ENCODE data around the gene SLC23A2. TPM values are rescaled to one million over a fixed set of nuclear protein-coding genes. Genes with fewer than 3 reads are reported as not detected.

Gene SLC23A2
- total RNA-seq, 1 experiment from 2014 or later, result 16.3 TPM

- Histone ChIP-seq H4K20me1 (ENCODE audit: insufficient read depth) (no peaks in the 10 kb centered on the region), H3K4me2 (ENCODE audit: low read length) (no peak overlapping the region), H3K9ac (ENCODE audit: low read length) (no peak overlapping the region), H3K4me1 (ENCODE audit: control insufficient read depth in 1 of 2, insufficient read depth in 2 of 2, low read length in 2 of 2) (peaks cover 12 to 32% of the 10 kb centered on the region in 2 experiments), H3K27ac (ENCODE audit: low read depth, low read length) (no peak overlapping the region), H3K4me3 (replicated peaks in 1 of 2; ENCODE audit: low read depth in 1 of 2, low read length in 2 of 2) (no peak overlapping the region), H2AFZ (ENCODE audit: low read depth, low read length, poor library complexity, severe bottlenecking) (no peak overlapping the region), H3K27me3 (ENCODE audit: insufficient read depth, low read length) (no peaks in the 10 kb centered on the region), H3K9me2 (ENCODE audit: insufficient read depth) (no peaks in the 10 kb centered on the region), H3K36me3 (ENCODE audit: control insufficient read depth in 1 of 2, insufficient read depth in 2 of 2, low read length in 2 of 2) (peaks cover 0 to 5% of the 10 kb centered on the region in 2 experiments; a peak in 1 of 4 replicates), H3K9me3 (ENCODE audit: control insufficient read depth in 1 of 2, insufficient read depth in 1 of 2, low read depth in 1 of 2, low read length in 2 of 2) (peaks cover 0 to 4% of the 10 kb centered on the region in 2 experiments; a peak in 2 of 4 replicates), H3K79me2 (ENCODE audit: insufficient read depth, low read length) (peaks cover 37% of the 10 kb centered on the region)
- no TSS peak for BruUV-seq (replicated peaks)
- CTCF ChIA-PET, result interaction anchor here (0.7 to 1.7 kb wide), 2 partner anchors 15 to 235 kb away, joined by 3 read pairs; no protein-coding TSS in a partner anchor
- RAD21 ChIA-PET (ENCODE audit: low non-redundant PET in 1 of 2, low total read pairs in 2 of 2, uncharacterized antibody in 2 of 2, unreplicated experiment in 2 of 2), result no interaction called here
- intact Hi-C loops (cut with micrococcal nuclease), result loop anchor here (5.0 kb wide), 2 partner anchors 145 to 350 kb away; no protein-coding TSS in a partner anchor
- ATAC-seq (no peak), DNase-seq (ENCODE audit: low read depth, low spot score) (no peak)
- POLR2A ChIA-PET, result no interaction called here
- TF ChIP-seq FOSL1 (IDR thresholded peaks at IDR 0.05; ENCODE audit: low read depth) (no peak), CBX3 (IDR thresholded peaks at IDR 0.05; ENCODE audit: low read depth) (no peak), SP1 (IDR thresholded peaks at IDR 0.05; ENCODE audit: low read depth) (no peak), EZH2 (IDR thresholded peaks at IDR 0.05) (no peak), TCF7L2 (IDR thresholded peaks at IDR 0.05; ENCODE audit: borderline replicate concordance, extremely low read depth, insufficient read depth, insufficient read length) (no peak), EGR1 (IDR thresholded peaks at IDR 0.05; ENCODE audit: low read depth) (no peak), JUND (IDR thresholded peaks at IDR 0.05) (no peak), ZNF274 (IDR thresholded peaks at IDR 0.05; ENCODE audit: low read depth, low read length) (no peak), YY1 (IDR thresholded peaks at IDR 0.05; ENCODE audit: extremely low read depth, insufficient replicate concordance, low read depth, low read length) (no peak), SRF (IDR thresholded peaks at IDR 0.05; ENCODE audit: low read depth) (no peak), CEBPB (IDR thresholded peaks at IDR 0.05; ENCODE audit: low read depth) (no peak), ZFX (IDR thresholded peaks at IDR 0.05) (no peak), EZH2phosphoT487 (IDR thresholded peaks at IDR 0.05; ENCODE audit: borderline replicate concordance) (no peak), POLR2AphosphoS5 (IDR thresholded peaks at IDR 0.05; ENCODE audit: low read depth, low read length) (no peak), ELF1 (IDR thresholded peaks at IDR 0.05; ENCODE audit: borderline replicate concordance, low read depth) (no peak), SIN3A (IDR thresholded peaks at IDR 0.05; ENCODE audit: low read depth) (no peak)
- TF ChIP-seq, protein P1, sequence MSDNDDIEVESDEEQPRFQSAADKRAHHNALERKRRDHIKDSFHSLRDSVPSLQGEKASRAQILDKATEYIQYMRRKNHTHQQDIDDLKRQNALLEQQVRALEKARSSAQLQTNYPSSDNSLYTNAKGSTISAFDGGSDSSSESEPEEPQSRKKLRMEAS (IDR thresholded peaks at IDR 0.05), result no peak
- TF ChIP-seq, protein P2, sequence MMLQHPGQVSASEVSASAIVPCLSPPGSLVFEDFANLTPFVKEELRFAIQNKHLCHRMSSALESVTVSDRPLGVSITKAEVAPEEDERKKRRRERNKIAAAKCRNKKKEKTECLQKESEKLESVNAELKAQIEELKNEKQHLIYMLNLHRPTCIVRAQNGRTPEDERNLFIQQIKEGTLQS (IDR thresholded peaks at IDR 0.05), result no peak
- TF ChIP-seq, protein P3, sequence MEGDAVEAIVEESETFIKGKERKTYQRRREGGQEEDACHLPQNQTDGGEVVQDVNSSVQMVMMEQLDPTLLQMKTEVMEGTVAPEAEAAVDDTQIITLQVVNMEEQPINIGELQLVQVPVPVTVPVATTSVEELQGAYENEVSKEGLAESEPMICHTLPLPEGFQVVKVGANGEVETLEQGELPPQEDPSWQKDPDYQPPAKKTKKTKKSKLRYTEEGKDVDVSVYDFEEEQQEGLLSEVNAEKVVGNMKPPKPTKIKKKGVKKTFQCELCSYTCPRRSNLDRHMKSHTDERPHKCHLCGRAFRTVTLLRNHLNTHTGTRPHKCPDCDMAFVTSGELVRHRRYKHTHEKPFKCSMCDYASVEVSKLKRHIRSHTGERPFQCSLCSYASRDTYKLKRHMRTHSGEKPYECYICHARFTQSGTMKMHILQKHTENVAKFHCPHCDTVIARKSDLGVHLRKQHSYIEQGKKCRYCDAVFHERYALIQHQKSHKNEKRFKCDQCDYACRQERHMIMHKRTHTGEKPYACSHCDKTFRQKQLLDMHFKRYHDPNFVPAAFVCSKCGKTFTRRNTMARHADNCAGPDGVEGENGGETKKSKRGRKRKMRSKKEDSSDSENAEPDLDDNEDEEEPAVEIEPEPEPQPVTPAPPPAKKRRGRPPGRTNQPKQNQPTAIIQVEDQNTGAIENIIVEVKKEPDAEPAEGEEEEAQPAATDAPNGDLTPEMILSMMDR (IDR thresholded peaks at IDR 0.05 in 2 of 3, conservative IDR thresholded peaks at IDR 0.05 in 1 of 3; ENCODE audit: borderline replicate concordance in 1 of 3, insufficient read depth in 1 of 3, low read depth in 2 of 3, low read length in 2 of 3), result no peak
- TF ChIP-seq, protein P4, sequence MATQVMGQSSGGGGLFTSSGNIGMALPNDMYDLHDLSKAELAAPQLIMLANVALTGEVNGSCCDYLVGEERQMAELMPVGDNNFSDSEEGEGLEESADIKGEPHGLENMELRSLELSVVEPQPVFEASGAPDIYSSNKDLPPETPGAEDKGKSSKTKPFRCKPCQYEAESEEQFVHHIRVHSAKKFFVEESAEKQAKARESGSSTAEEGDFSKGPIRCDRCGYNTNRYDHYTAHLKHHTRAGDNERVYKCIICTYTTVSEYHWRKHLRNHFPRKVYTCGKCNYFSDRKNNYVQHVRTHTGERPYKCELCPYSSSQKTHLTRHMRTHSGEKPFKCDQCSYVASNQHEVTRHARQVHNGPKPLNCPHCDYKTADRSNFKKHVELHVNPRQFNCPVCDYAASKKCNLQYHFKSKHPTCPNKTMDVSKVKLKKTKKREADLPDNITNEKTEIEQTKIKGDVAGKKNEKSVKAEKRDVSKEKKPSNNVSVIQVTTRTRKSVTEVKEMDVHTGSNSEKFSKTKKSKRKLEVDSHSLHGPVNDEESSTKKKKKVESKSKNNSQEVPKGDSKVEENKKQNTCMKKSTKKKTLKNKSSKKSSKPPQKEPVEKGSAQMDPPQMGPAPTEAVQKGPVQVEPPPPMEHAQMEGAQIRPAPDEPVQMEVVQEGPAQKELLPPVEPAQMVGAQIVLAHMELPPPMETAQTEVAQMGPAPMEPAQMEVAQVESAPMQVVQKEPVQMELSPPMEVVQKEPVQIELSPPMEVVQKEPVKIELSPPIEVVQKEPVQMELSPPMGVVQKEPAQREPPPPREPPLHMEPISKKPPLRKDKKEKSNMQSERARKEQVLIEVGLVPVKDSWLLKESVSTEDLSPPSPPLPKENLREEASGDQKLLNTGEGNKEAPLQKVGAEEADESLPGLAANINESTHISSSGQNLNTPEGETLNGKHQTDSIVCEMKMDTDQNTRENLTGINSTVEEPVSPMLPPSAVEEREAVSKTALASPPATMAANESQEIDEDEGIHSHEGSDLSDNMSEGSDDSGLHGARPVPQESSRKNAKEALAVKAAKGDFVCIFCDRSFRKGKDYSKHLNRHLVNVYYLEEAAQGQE (IDR thresholded peaks at IDR 0.05; ENCODE audit: low read depth), result no peak
These were observed 44.1 kb downstream of the SLC23A2 start for GRCh38 chr20:4957187-4957586.
